Stimulated activated CD8-positive, alpha-beta memory T cell treated with anti-CD3 and anti-CD28 coated beads, Interleukin-4, amount 100 ng/mL, for 4 hours (primary cell): ENCODE data around the gene ANO1.

Experiments
- DNase-seq, 2 donors: peaks; one replicate each; pipeline ENCODE4 v3.0.0-alpha.2; 2020; ENCODE audit warnings: low read depth in 2 of 2, low spot score in 1 of 2

The ANO1 gene

GRCh38 chr11:70133771-70134335 lies 55.7 kb downstream of the ANO1 start:
- DNase-seq, result no peak

- no peak for DNase-seq
Measured at GRCh38 chr11:70134490-70134889, 56.4 kb downstream of the ANO1 start.

GRCh38 chr11:70135142-70135541 lies 57.0 kb downstream of the ANO1 start:
- no peak for DNase-seq

GRCh38 chr11:70135625-70136059 lies 57.5 kb downstream of the ANO1 start:
- DNase-seq, result no peak

- no peak for DNase-seq
Measured at GRCh38 chr11:70137383-70137782, 59.3 kb downstream of the ANO1 start.

- DNase-seq, result no peak
Measured at GRCh38 chr11:70138403-70138802, 60.3 kb downstream of the ANO1 start.

- no peak for DNase-seq
Measured at GRCh38 chr11:70139785-70140410, 61.8 kb downstream of the ANO1 start.

GRCh38 chr11:70140711-70141485 lies 62.8 kb downstream of the ANO1 start:
- DNase-seq, result no peak

GRCh38 chr11:70141486-70142220 lies 63.5 kb downstream of the ANO1 start:
- no peak for DNase-seq

GRCh38 chr11:70142221-70142875 lies 64.2 kb downstream of the ANO1 start:
- DNase-seq, result no peak

- DNase-seq, result no peak
Measured at GRCh38 chr11:70144262-70144661, 66.1 kb downstream of the ANO1 start.

GRCh38 chr11:70145071-70145470 lies 67.0 kb downstream of the ANO1 start:
- no peak for DNase-seq

GRCh38 chr11:70145841-70146240 lies 67.7 kb downstream of the ANO1 start:
- DNase-seq, result no peak

GRCh38 chr11:70146299-70146698 lies 68.2 kb downstream of the ANO1 start:
- DNase-seq, result no peak

- DNase-seq, result no peak
Measured at GRCh38 chr11:70146895-70147520, 68.9 kb downstream of the ANO1 start.

- no peak for DNase-seq
Measured at GRCh38 chr11:70147668-70148067, 69.6 kb downstream of the ANO1 start.

GRCh38 chr11:70151671-70152070 lies 73.6 kb downstream of the ANO1 start:
- no peak for DNase-seq

- DNase-seq, result no peak
Measured at GRCh38 chr11:70153133-70153727, 75.1 kb downstream of the ANO1 start.

- no peak for DNase-seq
Measured at GRCh38 chr11:70155386-70155785, 77.3 kb downstream of the ANO1 start.

GRCh38 chr11:70156291-70157037 lies 78.3 kb downstream of the ANO1 start:
- DNase-seq, result no peak
